ENCODE data around the gene HMGB4. TPM values are rescaled to one million over a fixed set of nuclear protein-coding genes. Genes with fewer than 3 reads are reported as not detected.

The HMGB4 gene
- polyA plus RNA-seq, 1 donor (not counting 4 experiments of a cell fraction or from before 2014, with no cell fraction given), result not detected

DNA sequence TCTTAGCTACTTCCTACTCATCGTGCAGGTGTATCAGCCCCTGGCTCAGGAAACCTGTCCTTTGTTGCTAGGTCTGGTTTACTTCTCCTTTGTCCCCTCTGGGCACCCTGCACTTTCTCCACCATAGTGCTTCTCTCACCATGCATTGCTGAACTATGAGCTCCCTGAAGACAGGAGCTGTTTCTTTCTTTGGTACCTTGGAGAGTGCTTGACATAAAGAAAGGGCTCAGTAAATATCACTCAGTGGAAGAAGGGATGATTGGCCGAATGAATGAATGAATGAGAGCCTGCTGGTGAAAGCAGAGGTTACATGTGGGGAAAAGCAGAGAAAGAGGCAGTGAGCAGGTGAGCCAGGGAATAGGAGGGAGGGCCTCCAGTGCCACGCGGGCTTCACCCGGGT is 9.8 kb upstream of the HMGB4 start:
- Histone ChIP-seq H4K20me1 (ENCODE audit: control insufficient read depth, extremely low read depth, insufficient read depth, low read length) (no peaks in the 10 kb centered on the region), H3K79me2 (ENCODE audit: control insufficient read depth, insufficient read depth, low read length) (no peaks in the 10 kb centered on the region), H3K36me3 (ENCODE audit: control insufficient read depth in 2 of 2, extremely low read depth in 1 of 2, insufficient read depth in 2 of 2, low read length in 2 of 2) (no peaks in the 10 kb centered on the region), H2AFZ (ENCODE audit: control insufficient read depth, low read length) (no peak overlapping the region), H3K27ac (ENCODE audit: control insufficient read depth, insufficient read depth, low read length) (no peak overlapping the region), H3K4me2 (ENCODE audit: control insufficient read depth, extremely low read depth, insufficient read depth, low read depth, low read length) (no peak overlapping the region), H3K4me1 (ENCODE audit: control insufficient read depth, extremely low read depth, insufficient read depth, low read length) (no peaks in the 10 kb centered on the region), H3K4me3 (ENCODE audit: control insufficient read depth in 2 of 3, extremely low read depth in 1 of 3, insufficient read depth in 2 of 3, low read depth in 1 of 3, low read length in 3 of 3) (no peak overlapping the region), H3K9ac (ENCODE audit: control insufficient read depth, extremely low read depth, insufficient read depth, low read length) (no peak overlapping the region), H3K9me3 (ENCODE audit: control insufficient read depth, low read depth, low read length) (no peaks in the 10 kb centered on the region), H3K27me3 (ENCODE audit: control insufficient read depth, extremely low read depth, insufficient read depth, low read length) (no peaks in the 10 kb centered on the region), H3K9me1 (ENCODE audit: control insufficient read depth, extremely low read depth, insufficient read depth, low read length) (no peaks in the 10 kb centered on the region)
- dilution Hi-C loops (cut with MboI; ENCODE audit: extremely low pct_ligation_motif_present, low sequenced_read_pairs), result no loop called here
- DNase-seq (ENCODE audit: low read depth, low spot score), result no peak
- TF ChIP-seq, protein P1, sequence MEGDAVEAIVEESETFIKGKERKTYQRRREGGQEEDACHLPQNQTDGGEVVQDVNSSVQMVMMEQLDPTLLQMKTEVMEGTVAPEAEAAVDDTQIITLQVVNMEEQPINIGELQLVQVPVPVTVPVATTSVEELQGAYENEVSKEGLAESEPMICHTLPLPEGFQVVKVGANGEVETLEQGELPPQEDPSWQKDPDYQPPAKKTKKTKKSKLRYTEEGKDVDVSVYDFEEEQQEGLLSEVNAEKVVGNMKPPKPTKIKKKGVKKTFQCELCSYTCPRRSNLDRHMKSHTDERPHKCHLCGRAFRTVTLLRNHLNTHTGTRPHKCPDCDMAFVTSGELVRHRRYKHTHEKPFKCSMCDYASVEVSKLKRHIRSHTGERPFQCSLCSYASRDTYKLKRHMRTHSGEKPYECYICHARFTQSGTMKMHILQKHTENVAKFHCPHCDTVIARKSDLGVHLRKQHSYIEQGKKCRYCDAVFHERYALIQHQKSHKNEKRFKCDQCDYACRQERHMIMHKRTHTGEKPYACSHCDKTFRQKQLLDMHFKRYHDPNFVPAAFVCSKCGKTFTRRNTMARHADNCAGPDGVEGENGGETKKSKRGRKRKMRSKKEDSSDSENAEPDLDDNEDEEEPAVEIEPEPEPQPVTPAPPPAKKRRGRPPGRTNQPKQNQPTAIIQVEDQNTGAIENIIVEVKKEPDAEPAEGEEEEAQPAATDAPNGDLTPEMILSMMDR (optimal IDR thresholded peaks at IDR 0.05 in 1 of 3, IDR thresholded peaks at IDR 0.05 in 1 of 3, conservative IDR thresholded peaks at IDR 0.05 in 1 of 3; ENCODE audit: extremely low read depth in 1 of 3, insufficient read depth in 2 of 3, low read length in 3 of 3), result no peak
- TF ChIP-seq EZH2 (IDR thresholded peaks at IDR 0.05; ENCODE audit: low read length), result no peak
- FAIRE-seq, result no peak

DNA sequence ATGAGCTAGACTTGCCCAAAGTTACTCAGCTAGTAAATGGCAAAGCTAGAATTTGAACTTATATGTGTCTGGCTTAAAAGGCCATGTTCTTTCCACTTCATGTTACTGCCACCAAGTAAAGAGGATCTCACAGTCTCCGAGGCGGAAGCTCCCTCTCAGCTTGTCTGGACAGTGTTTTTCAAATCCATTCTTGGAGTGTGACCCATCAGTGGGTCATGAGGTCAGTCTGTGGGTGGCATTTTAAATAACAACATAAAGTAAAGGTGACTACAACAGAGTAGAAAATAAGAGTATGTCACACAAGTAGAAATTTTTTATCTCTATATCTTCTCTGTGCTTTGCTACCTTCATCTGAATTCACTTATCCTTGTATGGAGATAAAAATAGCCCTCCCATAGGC is 3.2 kb upstream of the HMGB4 start:
- Histone ChIP-seq H3K4me3 (ENCODE audit: control insufficient read depth in 2 of 3, extremely low read depth in 1 of 3, insufficient read depth in 2 of 3, low read depth in 1 of 3, low read length in 3 of 3) (no peak overlapping the region), H3K79me2 (ENCODE audit: control insufficient read depth, insufficient read depth, low read length) (no peaks in the 10 kb centered on the region), H3K27me3 (ENCODE audit: control insufficient read depth, extremely low read depth, insufficient read depth, low read length) (no peaks in the 10 kb centered on the region), H3K9me1 (ENCODE audit: control insufficient read depth, extremely low read depth, insufficient read depth, low read length) (no peaks in the 10 kb centered on the region), H4K20me1 (ENCODE audit: control insufficient read depth, extremely low read depth, insufficient read depth, low read length) (no peaks in the 10 kb centered on the region), H3K4me2 (ENCODE audit: control insufficient read depth, extremely low read depth, insufficient read depth, low read depth, low read length) (no peak overlapping the region), H3K9me3 (ENCODE audit: control insufficient read depth, low read depth, low read length) (no peaks in the 10 kb centered on the region), H2AFZ (ENCODE audit: control insufficient read depth, low read length) (no peak overlapping the region), H3K4me1 (ENCODE audit: control insufficient read depth, extremely low read depth, insufficient read depth, low read length) (no peaks in the 10 kb centered on the region), H3K36me3 (ENCODE audit: control insufficient read depth in 2 of 2, extremely low read depth in 1 of 2, insufficient read depth in 2 of 2, low read length in 2 of 2) (no peaks in the 10 kb centered on the region), H3K9ac (ENCODE audit: control insufficient read depth, extremely low read depth, insufficient read depth, low read length) (no peak overlapping the region), H3K27ac (ENCODE audit: control insufficient read depth, insufficient read depth, low read length) (no peak overlapping the region)
- no peak for DNase-seq (ENCODE audit: low read depth, low spot score)
- no peak for FAIRE-seq
- TF ChIP-seq EZH2 (IDR thresholded peaks at IDR 0.05; ENCODE audit: low read length), result no peak
- TF ChIP-seq, protein P1 (optimal IDR thresholded peaks at IDR 0.05 in 1 of 3, IDR thresholded peaks at IDR 0.05 in 1 of 3, conservative IDR thresholded peaks at IDR 0.05 in 1 of 3; ENCODE audit: extremely low read depth in 1 of 3, insufficient read depth in 2 of 3, low read length in 3 of 3), result no peak
- dilution Hi-C loops (cut with MboI; ENCODE audit: extremely low pct_ligation_motif_present, low sequenced_read_pairs), result no loop called here

Measured in keratinocyte (primary cell).